Trophoblast cell (in vitro differentiated cells and primary cell): ENCODE measurements around the gene SLC25A44.
"Not testable (repeated sequence)": the region's sequence is repeated elsewhere in the genome, so short reads cannot be mapped to it uniquely, and the experiment has no call there.

Source experiments
- DNase-seq, 2 donors: peaks; one replicate each; pipeline ENCODE4 v3.0.0-alpha.2; 2016
- H2AFZ ChIP-seq: 2 replicates; pipeline ENCODE4 v1.6.1; 2013; ENCODE audit warnings: low read length, moderate library complexity, mild to moderate bottlenecking; ENCODE audit not compliant: insufficient read depth, poor library complexity
- H2AK5ac ChIP-seq: 2 replicates; pipeline ENCODE4 v1.6.1; 2013; ENCODE audit warnings: mild to moderate bottlenecking, low read length
- H2BK120ac ChIP-seq: 2 replicates; pipeline ENCODE4 v1.6.1; 2013; ENCODE audit warnings: low read length, mild to moderate bottlenecking, moderate library complexity; ENCODE audit not compliant: insufficient read depth, poor library complexity
- H2BK12ac ChIP-seq: 2 replicates; pipeline ENCODE4 v1.6.1; 2013; ENCODE audit warnings: mild to moderate bottlenecking, low read length, moderate library complexity
- H2BK5ac ChIP-seq: 2 replicates; pipeline ENCODE4 v1.6.1; 2013; ENCODE audit warnings: low read length, low read depth, moderate library complexity, mild to moderate bottlenecking; ENCODE audit not compliant: poor library complexity
- H3K14ac ChIP-seq: 2 replicates; pipeline ENCODE4 v1.6.1; 2013; ENCODE audit warnings: mild to moderate bottlenecking, low read length
- H3K18ac ChIP-seq: 2 replicates; pipeline ENCODE4 v1.6.1; 2013; ENCODE audit warnings: mild to moderate bottlenecking, low read length
- H3K23ac ChIP-seq: 2 replicates; pipeline ENCODE4 v1.6.1; 2013; ENCODE audit warnings: low read length
- H3K27ac ChIP-seq: 2 replicates; pipeline ENCODE4 v1.5.1; 2013; ENCODE audit warnings: low read depth, mild to moderate bottlenecking, inconsistent platforms, low read length, moderate library complexity
- H3K27me3 ChIP-seq: 2 replicates; pipeline ENCODE4 v1.6.1; 2013; ENCODE audit warnings: inconsistent platforms, mild to moderate bottlenecking, low read length, moderate library complexity; ENCODE audit not compliant: insufficient read depth
- H3K36me3 ChIP-seq, 2 experiments: 1 replicate in 1 of 2; 2 replicates in 1 of 2; pipeline ENCODE4 v1.6.1; 2013; ENCODE audit warnings: low read length in 2 of 2, mild to moderate bottlenecking in 2 of 2, moderate library complexity in 1 of 2; ENCODE audit not compliant: insufficient read depth in 2 of 2, control insufficient read depth in 1 of 2
- H3K4ac ChIP-seq: 2 replicates; pipeline ENCODE4 v1.6.1; 2013; ENCODE audit warnings: low read depth, mild to moderate bottlenecking, low read length, moderate library complexity
- H3K4me1 ChIP-seq, 2 experiments: 1 replicate in 1 of 2; 2 replicates in 1 of 2; pipeline ENCODE4 v1.6.1; 2013; ENCODE audit warnings: low read length in 2 of 2, mild to moderate bottlenecking in 2 of 2, moderate library complexity in 1 of 2; ENCODE audit not compliant: insufficient read depth in 2 of 2, control insufficient read depth in 1 of 2
- H3K4me2 ChIP-seq: 2 replicates; pipeline ENCODE4 v1.6.1; 2013; ENCODE audit warnings: inconsistent platforms, mild to moderate bottlenecking, low read length, moderate library complexity
- H3K4me3 ChIP-seq: 2 replicates; pipeline ENCODE4 v1.5.1; 2013; ENCODE audit warnings: mild to moderate bottlenecking, low read depth, low read length, inconsistent platforms
- H3K79me1 ChIP-seq: one replicate; pipeline ENCODE4 v1.6.1; 2013; ENCODE audit warnings: low read length
- H3K79me2 ChIP-seq: 2 replicates; pipeline ENCODE4 v1.6.1; 2013; ENCODE audit warnings: low read length, mild to moderate bottlenecking; ENCODE audit not compliant: control insufficient read depth, insufficient read depth, poor library complexity
- H3K9ac ChIP-seq: 2 replicates; pipeline ENCODE4 v1.6.1; 2013; ENCODE audit warnings: mild to moderate bottlenecking, low read length
- H3K9me3 ChIP-seq: 2 replicates; pipeline ENCODE4 v1.6.1; 2013; ENCODE audit warnings: low read depth, mild to moderate bottlenecking, control low read depth, inconsistent platforms, low read length; ENCODE audit not compliant: insufficient read depth
- H4K12ac ChIP-seq: 2 replicates; pipeline ENCODE4 v1.6.1; 2013; ENCODE audit warnings: low read depth, mild to moderate bottlenecking, low read length, moderate library complexity
- H4K8ac ChIP-seq: 2 replicates; pipeline ENCODE4 v1.6.1; 2013; ENCODE audit warnings: low read depth, mild to moderate bottlenecking, low read length, moderate library complexity
- H4K91ac ChIP-seq: one replicate; pipeline ENCODE4 v1.6.1; 2013; ENCODE audit warnings: low read depth, mild to moderate bottlenecking, low read length, moderate library complexity
- WGBS: extraction: QIAGEN DNeasy Blood & Tissue Kit; methylation state at CpG from one replicate; pipeline ENCODE4 v1.1.7; 2013; ENCODE audit warnings: missing lambda C conversion rate; ENCODE audit not compliant: insufficient read length, insufficient coverage; ENCODE audit errors: extremely low coverage; 5-methylcytosine and 5-hydroxymethylcytosine counted together

Gene SLC25A44

GRCh38 chr1:156177919-156178654 lies 15.8 kb upstream of the SLC25A44 start:
- Histone ChIP-seq H2BK120ac (no peak overlapping the region), H3K4me3 (no peak overlapping the region), H2AFZ (no peak overlapping the region), H3K9me3 (no peaks in the 10 kb centered on the region), H3K18ac (no peak overlapping the region), H4K91ac (no peak overlapping the region), H3K9ac (no peak overlapping the region), H2AK5ac (no peak overlapping the region), H3K14ac (no peak overlapping the region), H3K79me2 (no peaks in the 10 kb centered on the region), H2BK5ac (no peak overlapping the region), H2BK12ac (peak overlapping the region; percentile 57), H3K27me3 (no peaks in the 10 kb centered on the region), H4K8ac (no peak overlapping the region), H3K23ac (no peak overlapping the region), H3K4ac (no peak overlapping the region), H3K36me3 (no peaks in the 10 kb centered on the region), H3K27ac (no peak overlapping the region), H3K4me2 (no peak overlapping the region), H3K4me1 (peaks cover 2 to 5% of the 10 kb centered on the region in 2 experiments), H4K12ac (no peak overlapping the region), H3K79me1 (peaks cover 3% of the 10 kb centered on the region)
- no peak for DNase-seq
- WGBS, result 100% methylated on average over 1 of the region's 7 CpGs

GRCh38 chr1:156180471-156180870 lies 13.4 kb upstream of the SLC25A44 start:
- WGBS, result no CpG with 5 or more reads among the region's 3 CpGs
- Histone ChIP-seq H3K4ac (no peak overlapping the region), H3K23ac (no peak overlapping the region), H2BK5ac (no peak overlapping the region), H3K4me2 (no peak overlapping the region), H3K79me1 (peaks cover 3% of the 10 kb centered on the region), H4K12ac (no peak overlapping the region), H3K27me3 (no peaks in the 10 kb centered on the region), H3K9me3 (no peaks in the 10 kb centered on the region), H3K79me2 (no peaks in the 10 kb centered on the region), H3K4me3 (no peak overlapping the region), H4K91ac (no peak overlapping the region), H3K36me3 (no peaks in the 10 kb centered on the region), H3K14ac (no peak overlapping the region), H3K9ac (no peak overlapping the region), H3K27ac (no peak overlapping the region), H3K4me1 (peaks cover 2 to 5% of the 10 kb centered on the region in 2 experiments), H3K18ac (no peak overlapping the region), H2BK120ac (peak overlapping the region; percentile 37), H2AFZ (no peak overlapping the region), H2BK12ac (no peak overlapping the region), H4K8ac (no peak overlapping the region), H2AK5ac (no peak overlapping the region)
- no peak for DNase-seq

GRCh38 chr1:156181391-156181924 lies 12.4 kb upstream of the SLC25A44 start:
- DNase-seq, H3K79me1 ChIP-seq, H4K8ac ChIP-seq, H2AK5ac ChIP-seq, H3K9ac ChIP-seq, H3K4me2 ChIP-seq, H4K12ac ChIP-seq, H2AFZ ChIP-seq, H3K27me3 ChIP-seq, H3K9me3 ChIP-seq, H3K36me3 ChIP-seq, H3K4ac ChIP-seq, H3K4me1 ChIP-seq, H3K23ac ChIP-seq, H3K18ac ChIP-seq, H2BK12ac ChIP-seq, H3K4me3 ChIP-seq, H3K79me2 ChIP-seq, H3K14ac ChIP-seq: not testable (repeated sequence)
- H2BK120ac ChIP-seq, result peak overlapping the region; percentile 57
- H4K91ac ChIP-seq, result peak overlapping the region; percentile 33
- H2BK5ac ChIP-seq, result peak overlapping the region; percentile 52
- H3K27ac ChIP-seq, result peak overlapping the region; percentile 11
- no CpG with 5 or more reads among the region's 8 CpGs for WGBS

- not testable (repeated sequence) for H3K4ac ChIP-seq, H2AFZ ChIP-seq, DNase-seq, H2AK5ac ChIP-seq, H3K79me2 ChIP-seq, H3K18ac ChIP-seq, H4K12ac ChIP-seq, H3K9me3 ChIP-seq, H3K4me3 ChIP-seq, H3K9ac ChIP-seq, H3K4me2 ChIP-seq, H3K36me3 ChIP-seq, H3K27me3 ChIP-seq, H3K79me1 ChIP-seq, H3K23ac ChIP-seq, H2BK5ac ChIP-seq, H3K14ac ChIP-seq, H3K4me1 ChIP-seq, H3K27ac ChIP-seq
- H4K91ac ChIP-seq, result peak overlapping the region; percentile 68
- H4K8ac ChIP-seq, result peak overlapping the region; percentile 60
- no CpG with 5 or more reads among the region's 12 CpGs for WGBS
- peak overlapping the region; percentile 2 for H2BK12ac ChIP-seq
- H2BK120ac ChIP-seq, result peak overlapping the region; percentile 7
These were observed 11.7 kb upstream of the SLC25A44 start for GRCh38 chr1:156182010-156182779.
